Pancreas (tissue), 10 donors: ENCODE results near the gene BDH1. TPM values are rescaled to one million over a fixed set of nuclear protein-coding genes. Genes with fewer than 3 reads are reported as not detected.
"Not testable (repeated sequence)": the region's sequence is repeated elsewhere in the genome, so short reads cannot be mapped to it uniquely, and the experiment has no call there.

Experiments used
- ATAC-seq, 4 donors: fragments of 200-7000 bp; cut with Tn5 transposase; one replicate each; pipeline versions ENCODE4 v1.8.0 to v1.9.1; 2020; ENCODE audit warnings: mild to moderate bottlenecking in 4 of 4, moderate library complexity in 4 of 4
- DNase-seq, 6 donors: peaks; one replicate each; pipeline ENCODE4 v3.0.0-alpha.2; 2020
- FAIRE-seq: peaks from 2 replicates; lab custom pipeline; 2012; peaks lifted over from hg19 to GRCh38; lab: Jason Lieb, UNC
- H3K27ac ChIP-seq, 4 donors: fragments of 200-600 bp; sonication (generic); 1 replicate in 3 of 4; 2 replicates in 1 of 4; pipeline versions ENCODE4 v1.5.0 to v1.8.0; 2020
- H3K27me3 ChIP-seq, 4 donors: fragments of 200-600 bp; one replicate each; pipeline ENCODE4 v1.8.0; 2021
- H3K36me3 ChIP-seq, 3 donors: fragments of 200-600 bp; sonication (generic) in 1 of 3; one replicate each; pipeline versions ENCODE4 v1.5.0 to v1.8.0; 2020 to 2021
- H3K4me1 ChIP-seq, 3 donors: fragments of 200-600 bp; one replicate each; pipeline ENCODE4 v1.8.0; 2021
- H3K4me3 ChIP-seq, 4 donors: fragments of 200-600 bp; sonication (generic) in 2 of 4; one replicate each; pipeline versions ENCODE4 v1.5.0 to v1.8.0; 2020 to 2021
- H3K9me3 ChIP-seq, 4 donors: fragments of 200-600 bp; one replicate each; pipeline ENCODE4 v1.8.0; 2021
- WGBS, 2 donors: extraction: QIAGEN DNeasy Blood & Tissue Kit; methylation state at CpG; one replicate each; pipeline ENCODE4 v1.1.7; 2013; 5-methylcytosine and 5-hydroxymethylcytosine counted together
- intact Hi-C, 3 donors: fragments of 100-400 bp; cut with DNase I; formaldehyde crosslinking; loops; one replicate each; pipeline versions ENCODE4 v1.11.1 to v1.14.2; 2022
- polyA plus RNA-seq, 2 donors: library from polyadenylated mRNA; stranded (reverse); fragments of 200-250 nt; gene quantifications; one replicate each; pipeline ENCODE4 v1.2.3, GENCODE V29; 2013
- total RNA-seq, 6 donors: library from RNA; stranded (reverse); fragmentation: NEBNext Ultra II Directional in 4 of 6; extraction: Animal tissue kit (Norgen Biotek cat#: 25700) in 4 of 6; gene quantifications; one replicate each; pipeline versions ENCODE4 v1.2.1 to v1.2.4, GENCODE V29; 2021 to 2023
- TF ChIP-seq, protein P1 (sequence below), 4 donors: fragments of 200-600 bp; sonication (generic) in 3 of 4; IDR thresholded peaks; one replicate each; pipeline versions ENCODE4 v1.5.0 to v1.8.0; 2021; ENCODE audit warnings: antibody characterized with exemption in 4 of 4
- donor health status: healthy with polysubstance abuse.
- donor health status: DM: no; HTN: no; CAD: no; lungs with moderate emphysema.
- donor health status: DM: no; HTN: no; CAD: no.
- donor health status: control.
- donor health status: control.
- donor health status: Bipolar disorder and iron deficiency.
- donor health status: DM: yes; HTN: yes; CAD: no.
- donor health status: DM: no; HTN: no; CAD: no.
- donor health status: DM: no; HTN: no; CAD: no.
- donor health status: DM: yes; HTN: yes; CAD: no.

Gene BDH1
- total and polyA plus RNA-seq, 8 donors: 2.1 to 20.8 (median 8.3) TPM

GRCh38 chr3:197518881-197519421 lies 36.8 kb downstream of the BDH1 start:
- Histone ChIP-seq H3K4me1 (no peaks in the 10 kb centered on the region), H3K27me3 (no peaks in the 10 kb centered on the region), H3K4me3 (no peak overlapping the region), H3K27ac (no peak overlapping the region), H3K36me3 (no peaks in the 10 kb centered on the region), H3K9me3 (no peaks in the 10 kb centered on the region)
- TF ChIP-seq, protein P1, sequence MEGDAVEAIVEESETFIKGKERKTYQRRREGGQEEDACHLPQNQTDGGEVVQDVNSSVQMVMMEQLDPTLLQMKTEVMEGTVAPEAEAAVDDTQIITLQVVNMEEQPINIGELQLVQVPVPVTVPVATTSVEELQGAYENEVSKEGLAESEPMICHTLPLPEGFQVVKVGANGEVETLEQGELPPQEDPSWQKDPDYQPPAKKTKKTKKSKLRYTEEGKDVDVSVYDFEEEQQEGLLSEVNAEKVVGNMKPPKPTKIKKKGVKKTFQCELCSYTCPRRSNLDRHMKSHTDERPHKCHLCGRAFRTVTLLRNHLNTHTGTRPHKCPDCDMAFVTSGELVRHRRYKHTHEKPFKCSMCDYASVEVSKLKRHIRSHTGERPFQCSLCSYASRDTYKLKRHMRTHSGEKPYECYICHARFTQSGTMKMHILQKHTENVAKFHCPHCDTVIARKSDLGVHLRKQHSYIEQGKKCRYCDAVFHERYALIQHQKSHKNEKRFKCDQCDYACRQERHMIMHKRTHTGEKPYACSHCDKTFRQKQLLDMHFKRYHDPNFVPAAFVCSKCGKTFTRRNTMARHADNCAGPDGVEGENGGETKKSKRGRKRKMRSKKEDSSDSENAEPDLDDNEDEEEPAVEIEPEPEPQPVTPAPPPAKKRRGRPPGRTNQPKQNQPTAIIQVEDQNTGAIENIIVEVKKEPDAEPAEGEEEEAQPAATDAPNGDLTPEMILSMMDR (IDR thresholded peaks at IDR 0.05): no peak
- intact Hi-C loops: no loop called here
- FAIRE-seq: no peak
- DNase-seq: peak in 2 of 6 donors; percentile 24 to 27
- 93% methylated on average over 6 of the region's 6 CpGs for WGBS, 2 donors
- no peak for ATAC-seq

DNA sequence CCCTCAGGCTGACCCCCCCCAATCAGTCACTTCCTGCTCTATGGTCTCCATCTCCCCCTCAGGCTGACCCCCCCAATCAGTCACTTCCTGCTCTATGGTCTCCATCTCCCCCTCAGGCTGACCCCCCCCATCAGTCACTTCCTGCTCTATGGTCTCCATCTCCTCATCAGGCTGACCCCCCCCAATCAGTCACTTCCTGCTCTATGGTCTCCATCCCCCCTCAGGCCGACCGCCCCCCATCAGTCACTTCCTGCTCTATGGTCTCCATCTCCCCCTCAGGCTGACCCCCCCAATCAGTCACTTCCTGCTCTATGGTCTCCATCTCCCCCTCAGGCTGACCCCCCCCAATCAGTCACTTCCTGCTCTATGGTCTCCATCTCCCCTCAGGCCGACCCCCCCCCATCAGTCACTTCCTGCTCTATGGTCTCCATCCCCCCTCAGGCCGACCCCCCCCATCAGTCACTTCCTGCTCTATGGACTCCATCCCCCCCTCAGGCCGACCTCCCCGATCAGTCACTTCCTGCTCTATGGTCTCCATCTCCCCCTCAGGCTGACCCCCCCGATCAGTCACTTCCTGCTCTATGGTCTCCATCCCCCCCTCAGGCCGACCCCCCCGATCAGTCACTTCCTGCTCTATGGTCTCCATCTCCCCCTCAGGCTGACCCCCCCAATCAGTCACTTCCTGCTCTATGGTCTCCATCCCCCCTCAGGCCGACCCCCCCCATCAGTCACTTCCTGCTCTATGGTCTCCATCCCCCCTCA lies 37.7 kb downstream of the BDH1 start:
- H3K27ac ChIP-seq, intact Hi-C loops, H3K4me1 ChIP-seq, FAIRE-seq, H3K4me3 ChIP-seq, DNase-seq, H3K36me3 ChIP-seq, H3K9me3 ChIP-seq, ATAC-seq, H3K27me3 ChIP-seq: not testable (repeated sequence)
- WGBS, 2 donors: 70 to 88% methylated on average over 10 of the region's 10 CpGs

- FAIRE-seq, H3K27ac ChIP-seq, H3K4me1 ChIP-seq, H3K36me3 ChIP-seq, intact Hi-C loops, H3K9me3 ChIP-seq, H3K4me3 ChIP-seq, ATAC-seq, H3K27me3 ChIP-seq: not testable (repeated sequence)
- DNase-seq: peak in 1 of 6 donors; percentile 22
- 77 to 79% methylated on average over 12 of the region's 12 CpGs for WGBS, 2 donors
Observed at GRCh38 chr3:197516890-197517606, 38.7 kb downstream of the BDH1 start.

DNA sequence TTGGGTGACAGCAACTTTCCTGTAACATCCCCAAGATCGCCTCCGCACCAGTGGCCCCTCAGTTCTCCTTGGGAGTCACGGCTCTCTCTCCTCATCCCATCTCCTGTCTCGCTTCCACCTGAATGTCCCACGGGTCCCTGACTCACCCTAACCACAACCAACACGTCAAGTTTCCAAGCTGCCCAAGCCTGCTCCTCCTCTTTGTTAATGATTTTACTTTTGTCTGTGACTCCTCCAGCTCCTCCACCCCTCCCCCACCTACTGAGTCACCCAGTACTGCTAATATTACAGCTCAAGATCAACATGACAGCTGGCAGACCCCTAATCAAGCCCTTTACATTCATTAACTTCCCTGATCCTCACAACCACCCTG lies 39.3 kb downstream of the BDH1 start:
- no peaks in the 10 kb centered on the region for H3K4me1 ChIP-seq
- no peak for FAIRE-seq
- 85 to 86% methylated on average over 6 of the region's 6 CpGs for WGBS, 2 donors
- H3K27ac ChIP-seq: no peak overlapping the region
- peak in 2 of 4 donors; percentile 40 to 64 for ATAC-seq
- TF ChIP-seq, protein P1 (IDR thresholded peaks at IDR 0.05): no peak
- intact Hi-C loops: no loop called here
- no peaks in the 10 kb centered on the region for H3K27me3 ChIP-seq
- H3K4me3 ChIP-seq: no peak overlapping the region
- peak in 1 of 6 donors; percentile 30 for DNase-seq
- H3K9me3 ChIP-seq: no peaks in the 10 kb centered on the region
- H3K36me3 ChIP-seq: no peaks in the 10 kb centered on the region

DNA sequence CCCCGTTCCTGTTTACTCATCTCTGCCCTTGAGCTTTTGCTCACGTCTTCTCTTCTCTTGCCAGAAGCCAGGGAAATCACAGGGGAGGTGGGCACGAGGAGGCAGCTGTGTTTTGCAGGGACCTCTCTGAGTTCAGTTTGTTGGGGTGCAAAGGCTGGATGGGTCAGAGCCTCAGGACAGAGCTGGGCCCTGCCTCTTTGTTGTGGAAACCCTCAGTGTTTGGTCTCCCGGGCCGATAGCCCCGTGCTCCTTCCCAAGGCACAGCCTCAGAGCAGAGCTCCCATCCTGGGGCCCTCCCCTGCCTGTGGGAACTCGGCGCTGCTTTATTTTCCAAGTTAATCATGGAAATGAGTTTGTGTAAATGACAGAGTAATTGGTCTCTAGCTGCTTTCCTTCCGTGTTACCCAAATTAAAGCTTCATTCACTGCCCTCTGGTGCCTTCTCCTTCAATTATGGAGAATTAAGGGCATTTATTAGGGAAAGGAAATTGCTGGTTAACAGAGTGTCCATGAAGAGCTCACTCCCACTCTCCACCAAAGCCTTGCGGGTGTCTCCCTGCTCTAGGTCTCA lies 40.9 kb downstream of the BDH1 start:
- Histone ChIP-seq H3K27ac (no peak overlapping the region), H3K27me3 (no peaks in the 10 kb centered on the region), H3K4me1 (no peaks in the 10 kb centered on the region), H3K4me3 (no peak overlapping the region), H3K36me3 (no peaks in the 10 kb centered on the region), H3K9me3 (no peaks in the 10 kb centered on the region)
- TF ChIP-seq, protein P1 (IDR thresholded peaks at IDR 0.05): no peak
- ATAC-seq (no peak), DNase-seq (no peak), FAIRE-seq (no peak)
- 83 to 88% methylated on average over 10 of the region's 10 CpGs for WGBS, 2 donors
- intact Hi-C loops: loop anchor here in 2 of 3 donors (5.0 kb wide), 1 partner anchor 258 kb away; no protein-coding TSS in a partner anchor
